GM18873 (cell line): ENCODE results near the gene RFNG.

Experiments
- ATAC-seq: cut with Tn5 transposase; IDR thresholded peaks from one replicate; pipeline ENCODE4 v1.9.1; 2021; ENCODE audit warnings: mild to moderate bottlenecking, moderate library complexity, moderate number of reproducible peaks; ENCODE audit not compliant: unreplicated experiment, low FRiP score

RFNG gene

DNA sequence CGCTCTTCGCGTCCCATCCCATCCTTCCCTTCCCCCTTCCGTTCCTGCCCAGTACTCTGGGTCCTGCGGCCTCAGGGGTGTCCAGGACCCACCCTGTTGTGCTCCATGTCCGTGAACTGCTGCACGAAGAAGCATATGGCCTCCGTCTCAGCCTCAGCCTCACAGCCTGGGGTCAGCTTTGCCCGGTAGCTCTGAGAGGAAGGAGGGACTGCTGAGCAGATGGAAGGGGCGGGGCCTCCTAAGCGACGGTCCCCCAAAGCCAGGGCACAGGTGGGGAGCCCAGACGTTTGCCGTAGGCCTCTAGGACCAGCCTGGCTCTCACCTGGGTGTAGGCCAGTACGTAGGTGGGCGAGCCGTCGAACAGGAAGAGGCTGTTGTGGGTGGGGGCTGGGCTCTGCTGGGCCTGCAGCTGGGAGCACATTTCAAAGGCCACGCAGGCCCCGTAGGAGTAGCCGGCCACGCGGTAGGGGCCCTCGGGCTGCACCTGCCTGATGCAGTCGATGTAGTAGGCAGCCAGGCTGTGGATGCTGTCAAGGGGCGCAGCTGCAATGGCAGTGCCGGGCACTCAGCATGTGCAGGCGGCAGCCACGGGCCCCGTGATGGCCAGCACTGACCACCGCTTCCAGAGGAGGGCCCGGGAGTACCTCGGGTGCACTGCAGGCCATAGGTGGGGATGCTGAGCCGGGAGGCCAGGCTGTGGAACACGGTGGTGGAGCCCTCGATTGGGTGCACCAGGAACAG is 28.6 kb upstream of the RFNG start:
- ATAC-seq = no peak

DNA sequence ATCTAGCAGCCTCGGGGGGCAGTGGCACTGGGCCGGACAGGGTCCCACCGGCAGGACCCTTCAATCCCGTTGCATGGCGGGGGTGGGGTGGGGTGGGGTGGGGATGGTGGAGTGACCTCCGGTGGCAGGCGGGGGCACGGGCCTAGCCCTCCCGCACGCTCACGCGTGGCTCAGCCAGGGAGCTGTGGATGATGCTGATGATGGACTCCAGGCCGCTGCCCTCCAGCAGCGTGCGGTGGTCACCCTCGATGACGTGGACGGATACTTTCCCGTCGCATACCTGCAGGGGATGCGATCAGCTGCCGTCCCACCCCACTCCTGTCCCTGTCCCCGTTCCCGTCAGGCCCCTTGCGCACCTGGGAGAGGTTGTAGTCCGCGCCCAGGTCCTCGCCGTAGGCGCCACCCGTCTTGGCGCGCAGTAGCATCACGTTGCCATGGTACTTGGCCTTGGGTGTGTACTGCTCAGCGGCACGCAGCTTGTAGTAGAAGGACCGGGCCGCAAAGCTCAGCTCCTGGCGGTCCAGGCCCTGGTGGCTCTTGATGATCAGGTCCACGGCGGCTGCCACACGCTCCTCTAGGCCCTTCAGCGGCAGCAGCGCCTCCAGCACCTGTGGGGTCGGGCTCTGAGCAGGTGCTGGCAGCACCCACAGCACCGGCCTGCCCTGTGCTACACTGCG is 27.5 kb upstream of the RFNG start:
- ATAC-seq = no peak

DNA sequence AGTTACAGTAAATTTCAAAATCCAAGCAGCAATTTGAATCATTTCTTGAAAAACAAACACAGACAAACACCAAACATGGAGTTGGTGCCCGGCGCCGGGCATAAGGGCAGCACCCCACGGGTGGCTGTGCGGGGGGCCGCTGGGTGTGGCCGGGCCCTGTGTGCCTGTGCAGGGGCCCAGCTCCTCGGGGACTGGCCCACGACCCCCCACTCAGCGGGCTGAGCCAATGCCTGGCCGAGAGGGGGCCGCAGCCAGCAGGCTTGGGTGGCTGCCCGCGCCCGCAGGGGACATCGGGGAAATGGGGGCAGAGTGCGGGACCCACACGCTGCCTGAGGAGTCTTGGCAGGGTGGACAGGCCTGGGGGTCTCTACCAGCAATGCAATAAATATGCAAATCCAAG is 26.8 kb upstream of the RFNG start:
- ATAC-seq = no peak

DNA sequence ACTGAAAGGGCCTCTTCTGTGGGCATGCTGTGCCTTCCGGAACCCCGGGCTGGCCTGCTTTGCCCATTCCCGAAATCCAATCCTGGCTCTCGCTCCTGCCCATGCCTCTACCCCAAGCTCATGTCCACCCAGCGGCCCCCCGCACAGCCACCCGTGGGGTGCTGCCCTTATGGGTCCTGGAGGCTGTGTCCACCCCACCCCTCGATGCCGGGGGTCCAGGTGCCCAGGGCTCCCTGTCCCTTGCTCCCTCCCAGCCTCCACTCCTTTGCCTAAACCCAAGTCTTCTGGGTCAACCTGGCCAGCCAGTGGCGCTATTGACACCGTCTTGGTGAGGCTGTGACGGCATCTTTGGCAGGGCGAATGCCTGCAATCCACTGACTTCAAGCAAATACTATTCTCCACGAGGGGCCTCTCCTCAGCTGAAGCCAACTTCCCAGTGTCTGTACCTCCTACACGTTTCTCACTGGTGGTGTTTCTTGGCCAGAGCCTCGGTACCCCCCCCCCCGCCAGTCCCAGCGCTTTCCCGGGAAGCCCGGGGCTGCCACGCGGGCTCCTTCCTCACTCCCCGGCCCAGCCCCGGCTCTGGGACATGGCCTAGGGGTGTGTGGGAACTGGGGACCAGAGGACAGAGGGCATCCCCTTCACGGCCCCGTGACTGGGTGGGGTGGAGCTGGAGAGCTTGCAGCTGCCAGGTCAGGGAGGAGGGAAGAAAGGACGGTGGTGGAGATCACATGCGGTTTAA is 26.2 kb upstream of the RFNG start:
- ATAC-seq = no peak

DNA sequence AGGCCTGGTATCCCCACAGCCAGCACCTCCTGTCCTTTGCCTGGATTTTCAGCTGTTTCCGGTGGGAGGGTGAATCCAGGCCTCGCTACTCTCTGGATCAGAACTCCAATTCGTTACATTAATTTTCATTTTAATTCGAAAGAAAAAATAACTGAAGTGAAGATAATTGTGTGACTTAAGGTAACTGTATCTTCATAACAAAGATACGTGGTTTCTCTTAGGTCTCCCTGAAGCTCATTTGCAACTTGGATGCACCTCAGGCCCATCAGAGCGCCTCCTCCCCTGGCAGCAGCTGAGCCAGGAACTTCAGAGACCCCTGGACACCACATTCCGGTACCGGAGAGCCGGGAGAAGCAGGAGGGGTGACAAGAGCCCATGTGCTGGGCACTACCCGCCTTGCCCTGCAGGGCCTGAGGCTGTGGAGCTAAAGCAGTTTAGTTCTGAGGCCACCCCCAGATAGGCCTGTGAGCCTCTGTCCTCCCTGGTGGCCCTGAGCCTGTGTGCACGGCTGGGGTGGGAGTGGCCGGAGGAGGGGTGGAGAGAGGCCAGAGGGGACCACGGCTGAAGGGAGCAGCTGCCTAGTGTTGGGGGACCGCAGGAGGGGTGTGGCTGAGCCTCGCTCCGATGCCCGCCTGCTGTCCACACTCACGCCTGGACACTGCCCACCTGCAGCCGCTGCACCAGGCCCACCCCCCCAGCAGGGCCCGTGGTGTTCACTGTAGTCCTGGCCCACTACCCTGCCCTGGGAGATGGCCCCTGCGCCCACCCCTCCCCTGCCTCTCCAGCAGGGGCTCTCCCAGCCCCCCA is 25.4 kb upstream of the RFNG start:
- no peak for ATAC-seq

DNA sequence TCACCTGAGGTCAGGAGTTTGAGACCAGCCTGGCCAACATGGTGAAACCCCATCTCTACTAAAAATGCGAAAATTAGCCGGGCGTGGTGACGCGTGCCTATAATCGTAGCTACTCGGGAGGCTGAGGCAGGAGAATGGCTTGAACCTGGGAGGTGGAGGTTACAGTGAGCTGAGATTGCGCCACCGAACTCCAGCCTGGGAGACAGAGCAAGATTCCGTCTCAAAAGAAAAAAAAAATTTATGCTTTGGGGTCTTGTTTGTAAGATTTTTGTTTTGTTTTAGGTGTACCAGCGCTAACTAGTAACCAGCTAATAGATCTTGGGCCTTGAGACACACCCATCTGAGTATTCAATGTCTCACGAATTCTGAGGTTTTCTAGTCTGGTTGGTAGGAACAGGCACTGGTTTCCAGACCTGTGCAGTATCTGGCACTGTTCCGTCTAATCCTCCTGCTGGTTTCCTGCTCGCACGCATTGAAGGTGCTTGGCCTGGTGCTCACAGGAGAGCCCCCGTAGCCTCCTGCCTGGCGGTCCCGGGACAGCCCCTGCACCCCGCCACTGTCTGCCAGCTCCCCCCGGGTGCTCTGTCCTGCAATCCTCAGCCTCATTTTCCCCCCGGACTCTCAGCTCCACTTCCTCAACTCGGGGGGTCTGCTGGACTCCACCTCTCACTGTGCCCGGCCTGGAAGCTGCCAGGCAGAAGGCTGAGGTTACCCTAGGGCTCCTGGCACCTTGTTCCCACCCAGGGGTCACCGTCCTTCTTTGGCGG is 24.6 kb upstream of the RFNG start:
- no peak for ATAC-seq

DNA sequence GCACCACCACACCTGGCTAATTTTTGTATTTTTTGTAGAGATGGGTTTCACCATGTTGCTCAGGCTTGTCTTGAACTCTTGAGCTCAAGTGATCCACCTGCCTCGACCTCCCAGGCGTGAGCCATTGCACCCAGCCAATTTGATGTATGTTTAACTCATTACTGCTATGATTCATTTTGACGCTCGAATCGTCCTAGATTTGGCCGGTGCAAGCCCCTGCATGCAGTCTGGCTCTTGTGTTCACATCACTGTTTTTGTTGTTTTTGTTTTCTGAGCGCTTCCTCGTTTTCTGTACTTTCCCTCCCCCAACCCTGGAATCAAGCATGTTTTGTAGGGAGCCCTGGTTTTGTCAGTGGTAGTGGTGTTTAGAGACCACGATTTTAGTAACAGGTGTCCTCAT is 21.8 kb upstream of the RFNG start:
- ATAC-seq = no peak

DNA sequence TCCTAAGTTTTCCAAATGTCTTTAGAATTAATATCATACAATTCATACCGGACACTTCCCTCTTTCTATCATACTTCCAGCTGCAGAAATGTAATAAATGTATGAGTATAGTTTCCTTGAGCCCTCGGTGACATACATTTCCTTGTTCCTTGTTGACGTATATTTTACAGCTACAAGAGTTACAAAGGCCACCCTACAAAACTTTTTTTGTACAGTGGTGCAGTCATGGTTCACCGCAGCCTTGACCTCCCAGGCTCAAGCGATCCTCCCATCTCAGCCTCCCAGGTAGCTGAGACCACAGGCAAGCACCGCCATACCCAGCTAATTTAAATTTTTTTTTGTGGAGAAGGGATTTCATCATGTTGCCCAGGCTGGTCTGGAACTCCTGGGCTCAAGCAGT is 21.2 kb upstream of the RFNG start:
- ATAC-seq = no peak

DNA sequence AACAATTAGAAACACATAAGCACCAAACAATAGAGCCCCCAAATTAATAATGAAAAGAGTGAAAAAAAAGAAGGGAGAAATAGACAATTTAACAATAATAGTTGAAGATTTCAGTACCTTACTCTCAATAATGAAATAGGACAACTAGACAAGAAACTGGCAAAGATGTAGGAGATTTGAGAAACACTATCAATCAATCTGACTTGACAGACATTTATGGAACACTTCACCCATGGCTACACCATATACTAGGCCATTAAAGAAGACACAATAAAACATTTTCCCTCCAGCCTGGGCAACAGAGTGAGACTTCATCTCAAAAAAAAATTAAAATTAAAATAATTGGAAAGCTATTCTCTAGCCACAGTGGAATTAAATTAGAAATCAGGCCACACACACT is 19.0 kb upstream of the RFNG start:
- ATAC-seq = no peak

DNA sequence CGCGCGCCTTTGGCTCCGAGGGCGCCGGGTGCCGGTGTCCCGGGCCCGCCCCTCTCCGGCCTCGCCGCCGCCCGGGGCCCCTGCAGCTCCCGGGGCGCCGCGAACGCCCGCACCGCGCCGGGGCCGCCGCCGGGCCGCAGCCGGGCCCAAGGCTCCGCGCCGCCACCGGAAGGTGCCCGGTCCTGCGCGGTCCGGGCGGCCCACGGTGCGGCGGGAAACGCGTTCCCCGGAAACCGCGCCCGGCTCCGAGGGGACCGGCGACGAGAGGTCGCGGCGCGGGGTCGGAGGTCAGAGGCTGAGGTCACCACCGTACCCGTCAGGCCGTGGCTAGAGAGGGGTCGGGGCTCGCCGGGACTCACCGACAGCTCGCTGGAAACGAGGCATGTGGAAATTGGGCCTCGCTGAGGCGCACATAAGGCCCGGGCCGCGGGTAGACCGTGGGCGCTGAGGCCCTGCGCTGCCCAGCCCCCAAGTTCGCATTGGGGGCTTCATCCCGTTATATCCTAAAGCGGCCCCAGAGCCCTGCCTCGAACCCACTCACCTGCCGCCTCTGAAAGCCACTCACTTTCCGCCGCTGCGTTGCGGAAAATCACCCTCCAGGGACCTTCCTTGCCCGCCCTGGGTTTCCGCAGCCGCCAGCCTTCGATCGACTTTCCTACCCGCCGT is 14.2 kb upstream of the RFNG start, which contains the start of gene DUS1L:
Gene DUS1L, minus strand, starts transcription at position 167 of the 666 bp plus-strand sequence. CDS start 745 bp downstream, outside the sequence.
- no peak for ATAC-seq

DNA sequence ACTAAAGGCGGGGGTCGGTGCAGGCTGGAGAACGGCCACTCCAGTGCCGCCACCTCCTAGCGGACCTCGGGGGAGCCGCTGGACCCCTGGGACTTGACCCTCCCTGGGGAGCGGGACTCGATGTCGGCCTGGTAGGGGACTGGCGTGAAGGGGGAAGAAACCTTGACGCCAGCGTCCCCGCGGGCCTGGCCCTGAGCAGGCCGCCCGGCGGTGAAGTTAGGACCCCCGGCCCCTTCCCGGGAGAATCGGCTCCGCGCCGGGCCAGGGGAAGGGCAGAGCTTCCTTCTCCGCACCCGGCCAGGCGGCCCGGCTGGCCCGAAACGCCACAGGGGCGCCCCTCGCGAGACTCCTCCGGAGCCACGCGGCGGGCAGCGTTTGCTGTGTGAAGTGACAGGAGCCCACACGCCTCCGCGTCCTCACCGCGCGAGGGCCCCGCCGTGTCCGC is 13.6 kb upstream of the RFNG start:
- ATAC-seq = no peak

DNA sequence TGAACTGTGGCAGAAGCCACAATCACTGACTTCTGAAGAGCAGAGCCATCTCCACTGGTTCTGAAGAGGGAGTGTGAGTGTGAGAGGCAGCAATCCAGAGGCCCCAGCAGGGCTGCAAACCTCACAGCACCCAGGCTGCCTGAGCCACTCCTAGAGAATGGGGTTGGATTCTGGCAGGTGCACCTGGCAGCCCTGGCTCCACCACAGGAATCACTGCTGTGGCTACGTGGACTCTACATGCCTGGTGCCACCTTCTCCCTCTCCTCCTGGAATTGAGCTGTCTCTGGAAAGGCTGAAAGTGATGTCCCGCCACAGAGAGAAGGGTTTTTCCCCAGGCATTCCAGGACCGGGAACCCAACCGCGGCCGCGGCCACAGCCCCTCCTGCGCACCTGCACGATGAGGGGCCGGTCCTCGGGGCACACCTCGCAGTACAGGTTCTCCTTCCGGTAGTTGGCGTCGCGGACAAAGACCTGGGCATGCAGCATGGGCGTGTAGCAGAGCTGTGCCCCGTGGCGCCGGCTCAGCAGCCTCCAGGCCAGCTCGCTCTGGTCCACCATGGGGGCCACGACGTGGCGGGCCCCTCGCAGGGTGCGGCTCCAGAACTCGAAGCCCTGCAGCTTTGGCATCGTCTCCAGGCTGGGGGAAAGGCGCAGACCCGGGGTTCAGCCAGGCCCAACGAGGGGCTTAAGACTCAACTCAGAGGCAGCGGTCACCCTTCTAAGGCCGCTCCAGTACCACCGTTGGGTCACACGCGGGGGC is 13.0 kb upstream of the RFNG start:
- no peak for ATAC-seq

DNA sequence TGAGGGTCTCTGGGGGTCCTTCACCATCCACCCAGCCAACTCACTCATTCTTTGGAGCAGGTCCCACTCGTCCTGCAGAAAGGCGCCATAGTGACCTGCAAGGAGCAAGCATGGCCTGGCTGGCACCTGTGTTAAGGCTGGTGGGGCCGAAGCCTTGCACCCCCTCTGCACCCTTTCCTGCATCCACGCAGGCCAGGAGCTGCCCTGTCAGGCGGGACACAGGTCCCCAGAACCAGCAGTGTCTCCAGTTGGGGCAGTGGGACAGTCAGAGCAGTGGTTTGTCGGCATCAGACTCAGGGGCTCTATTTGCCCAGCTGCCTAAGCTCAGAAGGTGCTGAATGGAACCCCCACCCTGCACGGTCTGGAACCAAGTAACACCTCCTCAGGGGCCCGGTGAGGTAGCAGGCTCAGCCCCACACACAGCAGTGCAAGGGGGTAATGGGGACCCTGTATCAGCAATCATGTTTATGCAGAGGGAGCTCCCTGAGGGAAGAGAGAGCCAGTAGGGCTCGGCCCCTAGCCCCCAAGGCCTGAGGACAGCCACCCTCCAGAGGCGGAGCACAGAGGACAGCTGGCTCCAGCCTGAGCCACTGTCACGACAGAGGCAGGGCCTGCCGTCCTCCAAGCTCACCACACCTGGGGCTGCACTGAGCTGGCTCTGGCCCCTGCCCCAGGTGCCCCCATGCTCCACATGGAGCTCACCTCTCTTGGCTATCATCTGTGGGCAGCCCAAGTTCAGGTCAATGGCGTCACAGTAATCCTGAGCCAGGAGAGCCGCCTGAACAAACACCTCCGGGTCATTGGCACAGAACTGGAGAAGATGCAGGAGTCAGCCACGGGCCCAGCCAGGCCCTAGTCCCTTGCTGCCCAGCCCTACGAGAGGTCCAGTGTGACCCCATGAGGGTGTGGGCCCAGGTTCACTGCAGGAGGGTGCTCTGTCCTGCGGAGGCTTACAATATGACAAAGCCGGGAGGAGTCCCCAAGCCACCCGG is 12.1 kb upstream of the RFNG start:
- no peak for ATAC-seq

DNA sequence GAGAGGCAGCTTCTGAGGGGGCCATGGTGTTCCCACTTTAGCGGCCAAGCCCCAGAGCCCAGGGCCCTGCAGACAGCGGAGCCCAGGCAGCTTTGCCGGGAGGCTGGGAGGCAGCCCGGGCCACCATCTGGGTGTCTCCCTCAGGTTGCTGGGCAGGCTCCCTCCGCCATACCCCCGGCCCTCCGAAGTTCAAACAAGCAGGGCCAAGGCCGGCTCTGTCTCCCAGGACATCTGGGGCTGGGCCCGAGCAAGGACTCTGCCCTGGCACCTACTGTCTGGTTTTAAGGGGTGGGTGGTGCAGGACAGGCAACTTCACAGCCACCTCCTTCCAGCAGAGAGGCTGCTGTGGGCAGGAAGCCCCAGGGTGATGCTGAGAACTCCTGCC is 11.4 kb upstream of the RFNG start:
- ATAC-seq = no peak

DNA sequence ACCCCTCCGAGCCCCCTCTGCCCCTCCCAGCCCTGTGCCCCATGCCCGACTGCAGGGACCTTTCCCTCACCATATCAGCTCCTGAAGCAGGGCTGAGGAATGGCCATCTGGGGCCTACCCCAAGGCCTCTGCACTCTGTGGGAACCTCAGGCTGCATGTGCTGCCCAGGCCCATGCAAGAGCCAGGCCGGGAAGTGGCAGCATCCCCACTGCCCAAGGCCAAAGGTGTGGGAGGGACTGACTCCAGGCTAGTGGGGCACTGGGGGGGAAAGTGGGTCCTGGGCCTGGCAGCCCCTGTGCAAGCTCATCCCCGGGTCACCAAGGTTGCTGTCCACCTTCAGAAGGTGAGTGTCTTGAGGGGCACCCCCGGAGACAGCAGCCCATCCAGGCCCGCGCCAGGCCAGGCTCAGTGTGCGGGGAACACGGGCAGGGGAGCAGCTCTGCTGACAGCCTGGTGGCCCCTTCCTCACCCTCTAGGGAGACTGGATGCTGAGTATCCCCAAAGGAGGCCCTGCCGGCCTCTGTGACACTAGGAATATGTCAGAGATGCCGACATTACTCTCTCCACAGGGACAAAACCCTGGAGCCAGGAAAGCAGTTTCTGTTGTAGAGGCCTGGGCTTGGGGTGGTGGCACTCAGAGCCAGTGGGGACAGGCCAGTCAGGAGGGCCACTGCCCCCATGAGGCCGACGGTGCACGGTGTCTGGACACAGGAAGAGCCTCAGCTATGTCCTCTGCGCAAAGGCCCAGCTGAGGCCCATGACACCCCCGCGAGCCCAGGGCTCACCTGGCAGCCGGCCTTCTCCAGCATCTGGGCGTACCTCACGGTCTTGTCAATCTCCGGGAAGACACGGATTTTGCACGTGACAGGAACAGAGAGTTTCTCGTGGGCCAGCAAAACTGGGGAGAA is 10.7 kb upstream of the RFNG start:
- ATAC-seq = no peak
